Measurements from ENCODE around the gene DNAJC1.

The DNAJC1 gene

GRCh38 chr10:21954132-21954531 is 49.4 kb downstream of the DNAJC1 start:
- no peak for DNase-seq

- DNase-seq, result no peak
Measured at GRCh38 chr10:21953585-21954057, 49.9 kb downstream of the DNAJC1 start.

GRCh38 chr10:21950566-21950965 is 53.0 kb downstream of the DNAJC1 start:
- DNase-seq, result no peak

- DNase-seq, result no peak
Measured at GRCh38 chr10:21946946-21947345, 56.6 kb downstream of the DNAJC1 start.

- DNase-seq, result no peak
Measured at GRCh38 chr10:21944727-21945386, 58.7 kb downstream of the DNAJC1 start.

GRCh38 chr10:21943633-21944265 is 59.8 kb downstream of the DNAJC1 start:
- no peak for DNase-seq

- DNase-seq, result no peak
Measured at GRCh38 chr10:21935439-21936023, 68.0 kb downstream of the DNAJC1 start.

GRCh38 chr10:21934307-21934706 is 69.2 kb downstream of the DNAJC1 start:
- DNase-seq, result no peak

GRCh38 chr10:21929070-21929469 is 74.5 kb downstream of the DNAJC1 start:
- DNase-seq, result no peak

GRCh38 chr10:21927631-21928353 is 75.7 kb downstream of the DNAJC1 start:
- DNase-seq, result no peak

GRCh38 chr10:21926949-21927348 is 76.6 kb downstream of the DNAJC1 start:
- DNase-seq, result no peak

- no peak for DNase-seq
Measured at GRCh38 chr10:21926358-21926925, 77.1 kb downstream of the DNAJC1 start.

- no peak for DNase-seq
Measured at GRCh38 chr10:21925851-21926250, 77.7 kb downstream of the DNAJC1 start.

GRCh38 chr10:21924511-21924910 is 79.0 kb downstream of the DNAJC1 start:
- DNase-seq, result no peak

- no peak for DNase-seq
Measured at GRCh38 chr10:21920633-21921032, 82.9 kb downstream of the DNAJC1 start.

GRCh38 chr10:21919906-21920305 is 83.6 kb downstream of the DNAJC1 start:
- DNase-seq, result no peak

- DNase-seq, result no peak
Measured at GRCh38 chr10:21919117-21919516, 84.4 kb downstream of the DNAJC1 start.

GRCh38 chr10:21912625-21913024 is 90.9 kb downstream of the DNAJC1 start:
- no peak for DNase-seq

GRCh38 chr10:21910798-21911197 is 92.7 kb downstream of the DNAJC1 start:
- DNase-seq, result no peak

- DNase-seq, result no peak
Measured at GRCh38 chr10:21907436-21907835, 96.1 kb downstream of the DNAJC1 start.

- DNase-seq, result no peak
Measured at GRCh38 chr10:21904930-21905329, 98.6 kb downstream of the DNAJC1 start.

GRCh38 chr10:21899736-21900135 is 103.8 kb downstream of the DNAJC1 start:
- no peak for DNase-seq

- no peak for DNase-seq
Measured at GRCh38 chr10:21895932-21896331, 107.6 kb downstream of the DNAJC1 start.
